ENCODE measurements around the gene MUC16.

DNA sequence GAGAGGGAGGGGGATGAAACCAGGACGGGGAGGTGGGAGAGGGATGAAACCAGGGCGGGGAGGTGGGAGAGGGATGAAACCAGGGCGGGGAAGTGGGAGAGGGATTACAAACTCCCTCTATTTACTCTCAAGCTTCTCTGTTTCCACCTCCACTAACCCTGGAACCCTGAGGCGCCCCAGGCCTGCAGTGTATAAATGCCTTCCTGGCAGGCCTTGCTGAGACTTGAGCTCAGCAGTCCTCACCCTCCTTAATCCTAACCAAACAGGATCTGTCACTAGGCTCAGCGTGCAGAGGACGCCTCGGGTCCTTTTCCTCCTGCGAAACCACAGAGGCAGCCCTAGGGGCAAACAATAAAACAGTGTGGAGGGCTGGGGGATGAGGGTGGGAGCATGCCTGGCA lies 44.6 kb upstream of the MUC16 start:
- no peak for TF ChIP-seq CTCF (IDR thresholded peaks at IDR 0.05; ENCODE audit: poor library complexity, severe bottlenecking)
- TF ChIP-seq MXI1 (conservative IDR thresholded peaks at IDR 0.05; ENCODE audit: poor library complexity, severe bottlenecking): no peak

All from neural cell (in vitro differentiated cells).